GM21717 (cell line): ENCODE measurements around the gene HOXA11.

Experiments
- ATAC-seq: cut with Tn5 transposase; IDR thresholded peaks from one replicate; pipeline ENCODE4 v1.9.1; 2021; ENCODE audit warnings: mild to moderate bottlenecking, moderate library complexity; ENCODE audit not compliant: unreplicated experiment

HOXA11 gene

GRCh38 chr7:27138472-27138871, 46.6 kb downstream of the HOXA11 start:
- ATAC-seq: no peak

GRCh38 chr7:27137640-27138315, 47.3 kb downstream of the HOXA11 start:
- no peak for ATAC-seq

GRCh38 chr7:27134392-27134791, 50.6 kb downstream of the HOXA11 start:
- ATAC-seq: no peak

GRCh38 chr7:27133409-27134231, 51.4 kb downstream of the HOXA11 start:
- ATAC-seq: no peak

GRCh38 chr7:27132978-27133377, 52.1 kb downstream of the HOXA11 start:
- no peak for ATAC-seq

- ATAC-seq: no peak
These were observed 52.8 kb downstream of the HOXA11 start for GRCh38 chr7:27132214-27132613.

- ATAC-seq: no peak
These were observed 53.6 kb downstream of the HOXA11 start for GRCh38 chr7:27131390-27131819.
